HEK293T (cell line): ENCODE results near the gene SMAP2.

Experiments
- ARNT ChIP-seq: fragments of 450-650 bp; IDR thresholded peaks from 2 replicates; pipeline ENCODE4 v1.6.1; 2017; ENCODE audit warnings: mild to moderate bottlenecking
- BHLHE40 ChIP-seq: fragments of 450-650 bp; IDR thresholded peaks from 2 replicates; pipeline ENCODE4 v1.6.1; 2016; ENCODE audit warnings: mild to moderate bottlenecking, moderate library complexity, borderline replicate concordance
- CTBP1 ChIP-seq: fragments of 450-650 bp; IDR thresholded peaks from 2 replicates; pipeline ENCODE4 v1.6.1; 2016; ENCODE audit warnings: borderline replicate concordance
- ELF4 ChIP-seq: fragments of 450-650 bp; IDR thresholded peaks from 2 replicates; pipeline ENCODE4 v1.6.1; 2017; ENCODE audit warnings: antibody characterized with exemption
- FOXM1 ChIP-seq: fragments of 450-650 bp; IDR thresholded peaks from 2 replicates; pipeline ENCODE4 v1.6.1; 2017; ENCODE audit warnings: mild to moderate bottlenecking, borderline replicate concordance
- L3MBTL2 ChIP-seq: fragments of 450-650 bp; conservative IDR thresholded peaks from 2 replicates; pipeline ENCODE4 v1.6.1; 2016; ENCODE audit warnings: mild to moderate bottlenecking
- SP1 ChIP-seq: fragments of 450-650 bp; IDR thresholded peaks from 2 replicates; pipeline ENCODE4 v1.6.1; 2017
- SUZ12 ChIP-seq: fragments of 450-650 bp; IDR thresholded peaks from 2 replicates; pipeline ENCODE4 v1.6.1; 2016; ENCODE audit warnings: mild to moderate bottlenecking
- TARDBP ChIP-seq: fragments of 450-650 bp; IDR thresholded peaks from 2 replicates; pipeline ENCODE4 v1.6.1; 2016
- TF ChIP-seq, protein P1 (sequence below): fragments of 450-650 bp; IDR thresholded peaks from 2 replicates; pipeline ENCODE4 v1.6.1; 2016

GRCh38 chr1:40399984-40400704, 26.6 kb downstream of the SMAP2 start:
- TF ChIP-seq CTBP1 (no peak), FOXM1 (no peak), ELF4 (no peak), L3MBTL2 (no peak), SUZ12 (no peak), SP1 (no peak), TARDBP (no peak), BHLHE40 (no peak), ARNT (no peak)
- TF ChIP-seq, protein P1, sequence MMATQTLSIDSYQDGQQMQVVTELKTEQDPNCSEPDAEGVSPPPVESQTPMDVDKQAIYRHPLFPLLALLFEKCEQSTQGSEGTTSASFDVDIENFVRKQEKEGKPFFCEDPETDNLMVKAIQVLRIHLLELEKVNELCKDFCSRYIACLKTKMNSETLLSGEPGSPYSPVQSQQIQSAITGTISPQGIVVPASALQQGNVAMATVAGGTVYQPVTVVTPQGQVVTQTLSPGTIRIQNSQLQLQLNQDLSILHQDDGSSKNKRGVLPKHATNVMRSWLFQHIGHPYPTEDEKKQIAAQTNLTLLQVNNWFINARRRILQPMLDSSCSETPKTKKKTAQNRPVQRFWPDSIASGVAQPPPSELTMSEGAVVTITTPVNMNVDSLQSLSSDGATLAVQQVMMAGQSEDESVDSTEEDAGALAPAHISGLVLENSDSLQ = no peak
